Caco-2 (cell line): ENCODE results near the gene SEZ6L. TPM values are rescaled to one million over a fixed set of nuclear protein-coding genes. Genes with fewer than 3 reads are reported as not detected.

Experiments
- BruUV-seq: library from RNA; stranded (reverse); fragments of 400-500 nt; replicated peaks from 2 replicates; lab custom pipeline; 2021; lab: Mats Ljungman, UMichigan
- CTCF ChIA-PET: fragments of 300-600 bp; sonication (Branson Sonifier 250); formaldehyde crosslinking; loops from one replicate; lab custom pipeline; 2022; ENCODE audit warnings: antibody characterized with exemption; lab: Charles Lee
- POLR2A ChIA-PET: fragments of 300-600 bp; sonication (Branson Sonifier 250); formaldehyde crosslinking; loops from one replicate; lab custom pipeline; 2022; ENCODE audit warnings: antibody characterized with exemption; lab: Charles Lee
- DNase-seq, 2 experiments: peaks; one replicate each; pipeline versions ENCODE4 v3.0.0 to v3.0.0-alpha.2; 2020 to 2022
- H3K27me3 ChIP-seq: replicated peaks from 2 replicates; pipeline ENCODE4 v1.6.0; 2011; ENCODE audit warnings: low read length; ENCODE audit not compliant: control insufficient read depth, insufficient read depth
- H3K36me3 ChIP-seq: 2 replicates; pipeline ENCODE4 v1.5.1; 2011; ENCODE audit warnings: low read length; ENCODE audit not compliant: control insufficient read depth, insufficient read depth
- H3K4me1 ChIP-seq: fragments of 250-450 bp; sonication (Bioruptor Pico); 2 replicates; pipeline ENCODE4 v1.5.1; 2020; ENCODE audit warnings: mild to moderate bottlenecking
- H3K4me3 ChIP-seq: 2 replicates; pipeline ENCODE4 v1.5.1; 2011; ENCODE audit warnings: low read depth, mild to moderate bottlenecking, control low read depth, low read length
- H3K9me3 ChIP-seq: fragments of 250-450 bp; sonication (Bioruptor Pico); 2 replicates; pipeline ENCODE4 v1.5.1; 2020; ENCODE audit warnings: mild to moderate bottlenecking, moderate library complexity
- H3K27ac Mint-ChIP-seq: one replicate; pipeline ENCODE4 v1.8.0; 2022; ENCODE audit warnings: mixed read lengths; ENCODE audit not compliant: unreplicated experiment
- H3K27me3 Mint-ChIP-seq: one replicate; pipeline ENCODE4 v1.8.0; 2022; ENCODE audit warnings: mixed read lengths; ENCODE audit not compliant: insufficient read depth, unreplicated experiment
- H3K36me3 Mint-ChIP-seq: one replicate; pipeline ENCODE4 v1.8.0; 2022; ENCODE audit warnings: mild to moderate bottlenecking, mixed read lengths; ENCODE audit not compliant: insufficient read depth, unreplicated experiment
- H3K4me1 Mint-ChIP-seq: one replicate; pipeline ENCODE4 v1.8.0; 2022; ENCODE audit warnings: low read depth, mixed read lengths; ENCODE audit not compliant: unreplicated experiment
- H3K4me3 Mint-ChIP-seq: one replicate; pipeline ENCODE4 v1.8.0; 2022; ENCODE audit warnings: mild to moderate bottlenecking, moderate library complexity, mixed read lengths; ENCODE audit not compliant: unreplicated experiment
- H3K9me3 Mint-ChIP-seq: one replicate; pipeline ENCODE4 v1.8.0; 2022; ENCODE audit warnings: mixed read lengths; ENCODE audit not compliant: unreplicated experiment
- intact Hi-C: fragments of 100-400 bp; cut with micrococcal nuclease; formaldehyde crosslinking; loops from one replicate; pipeline ENCODE4 v1.10.0; 2022; ENCODE audit not compliant: unreplicated experiment
- total RNA-seq: library from RNA; stranded (reverse); gene quantifications from 2 replicates; pipeline ENCODE4 v1.2.3, GENCODE V29; 2022
- TF ChIP-seq, protein P1 (sequence below), 2 experiments: fragments of 200-600 bp in 1 of 2; IDR thresholded peaks; 1 replicate in 1 of 2; 2 replicates in 1 of 2; pipeline versions ENCODE4 v1.5.1 to v1.8.0; 2011 to 2022; ENCODE audit warnings: antibody characterized with exemption in 1 of 2, control low read depth in 1 of 2, inconsistent platforms in 1 of 2, low read depth in 1 of 2, low read length in 1 of 2, mild to moderate bottlenecking in 1 of 2, moderate library complexity in 1 of 2; ENCODE audit not compliant: insufficient read depth in 1 of 2, severe bottlenecking in 1 of 2, unreplicated experiment in 1 of 2

The SEZ6L gene
- total RNA-seq, 1 experiment from 2014 or later, result not detected

DNA sequence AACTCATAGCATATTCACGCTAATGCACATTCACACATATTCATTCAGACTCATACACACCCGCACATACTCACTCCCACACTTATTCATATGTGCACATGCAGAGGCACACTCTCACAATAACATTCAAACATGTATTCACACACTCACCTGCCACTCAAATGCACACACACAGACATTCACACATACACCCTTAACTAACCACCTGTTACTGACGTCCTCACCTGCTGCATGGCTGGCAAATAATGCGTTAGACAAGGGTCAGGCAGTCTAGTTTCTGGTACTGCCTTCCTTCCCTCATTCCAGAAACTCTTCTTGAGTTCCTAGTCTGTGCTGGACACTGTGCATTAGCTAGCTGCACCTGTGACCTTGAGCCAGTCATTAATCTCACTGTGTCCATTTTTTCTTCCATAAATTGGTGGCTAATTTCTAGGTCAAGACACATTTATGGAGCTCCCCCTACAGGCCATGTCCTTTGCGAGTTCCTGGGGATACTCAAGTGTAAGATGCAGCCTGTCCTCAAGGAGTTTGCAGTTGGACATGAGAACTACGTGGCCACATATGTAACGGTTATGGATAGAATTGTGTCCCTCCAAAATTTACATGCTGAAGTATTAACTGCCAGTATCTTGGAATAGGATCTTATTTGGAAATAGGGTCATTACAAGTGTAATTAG lies 34.5 kb upstream of the SEZ6L start:
- no peak overlapping the region for H3K4me3 Mint-ChIP-seq
- no peaks in the 10 kb centered on the region for H3K9me3 Mint-ChIP-seq
- Histone ChIP-seq H3K27me3 (no peaks in the 10 kb centered on the region), H3K4me3 (no peak overlapping the region), H3K9me3 (no peaks in the 10 kb centered on the region), H3K4me1 (no peaks in the 10 kb centered on the region), H3K36me3 (no peaks in the 10 kb centered on the region)
- TF ChIP-seq, protein P1, sequence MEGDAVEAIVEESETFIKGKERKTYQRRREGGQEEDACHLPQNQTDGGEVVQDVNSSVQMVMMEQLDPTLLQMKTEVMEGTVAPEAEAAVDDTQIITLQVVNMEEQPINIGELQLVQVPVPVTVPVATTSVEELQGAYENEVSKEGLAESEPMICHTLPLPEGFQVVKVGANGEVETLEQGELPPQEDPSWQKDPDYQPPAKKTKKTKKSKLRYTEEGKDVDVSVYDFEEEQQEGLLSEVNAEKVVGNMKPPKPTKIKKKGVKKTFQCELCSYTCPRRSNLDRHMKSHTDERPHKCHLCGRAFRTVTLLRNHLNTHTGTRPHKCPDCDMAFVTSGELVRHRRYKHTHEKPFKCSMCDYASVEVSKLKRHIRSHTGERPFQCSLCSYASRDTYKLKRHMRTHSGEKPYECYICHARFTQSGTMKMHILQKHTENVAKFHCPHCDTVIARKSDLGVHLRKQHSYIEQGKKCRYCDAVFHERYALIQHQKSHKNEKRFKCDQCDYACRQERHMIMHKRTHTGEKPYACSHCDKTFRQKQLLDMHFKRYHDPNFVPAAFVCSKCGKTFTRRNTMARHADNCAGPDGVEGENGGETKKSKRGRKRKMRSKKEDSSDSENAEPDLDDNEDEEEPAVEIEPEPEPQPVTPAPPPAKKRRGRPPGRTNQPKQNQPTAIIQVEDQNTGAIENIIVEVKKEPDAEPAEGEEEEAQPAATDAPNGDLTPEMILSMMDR (IDR thresholded peaks at IDR 0.05; ENCODE audit: insufficient read depth in 1 of 2, low read depth in 1 of 2, low read length in 1 of 2, severe bottlenecking in 1 of 2, unreplicated experiment in 1 of 2), result peak in 1 of 2 experiments; percentile 18
- peaks cover 2% of the 10 kb centered on the region for H3K27me3 Mint-ChIP-seq
- DNase-seq, result no peak
- no peak overlapping the region for H3K27ac Mint-ChIP-seq
- no TSS peak for BruUV-seq
- no peaks in the 10 kb centered on the region for H3K4me1 Mint-ChIP-seq
- intact Hi-C loops, result no loop called here
- no peaks in the 10 kb centered on the region for H3K36me3 Mint-ChIP-seq
- POLR2A ChIA-PET, result interaction anchor here (0.6 kb wide), 1 partner anchor 90 kb away, joined by 3 read pairs; no protein-coding TSS in a partner anchor
- CTCF ChIA-PET, result no interaction called here

DNA sequence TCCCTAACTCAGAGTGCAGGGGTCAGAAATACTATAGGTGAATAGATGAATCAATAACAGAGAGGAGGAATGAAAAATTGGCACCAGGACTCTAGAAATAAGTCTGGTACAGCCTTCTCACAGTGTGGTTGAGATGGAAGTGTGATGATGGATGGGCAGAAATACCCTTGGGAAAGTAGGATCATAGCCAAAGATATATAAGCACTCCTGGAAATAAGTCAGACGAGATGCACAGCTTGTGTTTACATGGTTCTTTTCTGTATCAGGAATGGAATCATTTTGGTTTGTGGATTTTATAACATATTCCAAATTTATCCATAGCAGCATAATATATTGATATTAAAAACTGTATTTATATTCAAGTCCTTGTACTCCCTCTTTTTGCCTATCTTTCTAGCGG lies 33.5 kb upstream of the SEZ6L start:
- ChIA-PET CTCF (no interaction called here), POLR2A (no interaction called here)
- no peak overlapping the region for H3K4me3 Mint-ChIP-seq
- no peak overlapping the region for H3K27ac Mint-ChIP-seq
- TF ChIP-seq, protein P1 (IDR thresholded peaks at IDR 0.05; ENCODE audit: insufficient read depth in 1 of 2, low read depth in 1 of 2, low read length in 1 of 2, severe bottlenecking in 1 of 2, unreplicated experiment in 1 of 2), result no peak
- no TSS peak for BruUV-seq
- no peaks in the 10 kb centered on the region for H3K4me1 Mint-ChIP-seq
- intact Hi-C loops, result no loop called here
- H3K27me3 ChIP-seq, result no peaks in the 10 kb centered on the region
- H3K9me3 ChIP-seq, result no peaks in the 10 kb centered on the region
- no peak overlapping the region for H3K4me3 ChIP-seq
- H3K27me3 Mint-ChIP-seq, result peaks cover 2% of the 10 kb centered on the region
- no peak for DNase-seq
- no peaks in the 10 kb centered on the region for H3K4me1 ChIP-seq
- H3K9me3 Mint-ChIP-seq, result no peaks in the 10 kb centered on the region
- no peaks in the 10 kb centered on the region for H3K36me3 ChIP-seq
- no peaks in the 10 kb centered on the region for H3K36me3 Mint-ChIP-seq

DNA sequence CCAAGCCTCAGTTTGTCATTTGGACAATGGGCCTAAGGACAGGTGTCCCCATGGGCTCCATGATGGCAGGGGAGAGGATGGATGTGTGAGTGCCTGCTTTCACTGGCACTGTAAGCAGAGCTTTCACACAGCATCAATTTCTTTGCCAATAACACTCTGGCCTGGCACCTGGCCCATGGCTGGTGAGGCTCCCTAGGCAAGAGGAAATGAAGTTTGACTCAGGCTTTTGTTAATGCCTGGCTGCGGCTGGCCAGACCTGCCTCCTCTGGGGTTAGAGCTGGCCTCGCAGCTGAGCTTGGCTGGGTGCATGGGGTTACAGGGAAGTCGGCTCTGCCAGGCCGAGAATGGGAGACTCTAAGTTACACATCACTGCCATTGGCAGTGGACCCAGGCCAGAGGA lies 30.0 kb upstream of the SEZ6L start:
- no peak for DNase-seq
- H3K27ac Mint-ChIP-seq, result no peak overlapping the region
- POLR2A ChIA-PET, result no interaction called here
- H3K9me3 ChIP-seq, result no peaks in the 10 kb centered on the region
- no peaks in the 10 kb centered on the region for H3K36me3 ChIP-seq
- H3K4me1 ChIP-seq, result no peaks in the 10 kb centered on the region
- H3K27me3 Mint-ChIP-seq, result peaks cover 5% of the 10 kb centered on the region
- intact Hi-C loops, result no loop called here
- no peak overlapping the region for H3K4me3 ChIP-seq
- no peaks in the 10 kb centered on the region for H3K9me3 Mint-ChIP-seq
- no peaks in the 10 kb centered on the region for H3K36me3 Mint-ChIP-seq
- BruUV-seq, result no TSS peak
- TF ChIP-seq, protein P1 (IDR thresholded peaks at IDR 0.05; ENCODE audit: insufficient read depth in 1 of 2, low read depth in 1 of 2, low read length in 1 of 2, severe bottlenecking in 1 of 2, unreplicated experiment in 1 of 2), result no peak
- no peaks in the 10 kb centered on the region for H3K27me3 ChIP-seq
- no peaks in the 10 kb centered on the region for H3K4me1 Mint-ChIP-seq
- CTCF ChIA-PET, result no interaction called here
- H3K4me3 Mint-ChIP-seq, result no peak overlapping the region
